ENCODE data around the gene PRELP.

GRCh38 chr1:203519053-203519840 is 43.6 kb downstream of the PRELP start:
- TF ChIP-seq CTCF (IDR thresholded peaks at IDR 0.05), result no peak
- TF ChIP-seq EZH2 (IDR thresholded peaks at IDR 0.05; ENCODE audit: borderline replicate concordance, insufficient read depth, low read depth, low read length, poor library complexity, severe bottlenecking), result no peak

Measured in B cell (primary cell).